Measurements from ENCODE around the gene NECTIN3. TPM values are rescaled to one million over a fixed set of nuclear protein-coding genes. Genes with fewer than 3 reads are reported as not detected.

Gene NECTIN3
- total and polyA plus RNA-seq, 2 donors (not counting 1 experiment from before 2014, with no cell fraction given): 0.19 to 1.9 TPM

- Histone ChIP-seq H3K9me3 (ENCODE audit: control extremely low read depth in 1 of 3, control insufficient read depth in 2 of 3, insufficient read depth in 1 of 3, low read length in 2 of 3) (peaks cover 0 to 3% (median 0%) of the 10 kb centered on the region in 3 donors), H3K4me3 (ENCODE audit: control extremely low read depth in 1 of 5, extremely low read depth in 1 of 5, insufficient read depth in 1 of 5, low read depth in 2 of 5, low read length in 4 of 5) (no peak overlapping the region), H3K36me3 (replicated peaks in 1 of 2; ENCODE audit: control extremely low read depth in 1 of 2, control insufficient read depth in 1 of 2, extremely low read depth in 1 of 2, insufficient read depth in 2 of 2, low read length in 1 of 2) (no peaks in the 10 kb centered on the region), H3K79me2 (ENCODE audit: control insufficient read depth, insufficient read depth, low read length) (no peaks in the 10 kb centered on the region), H3K4me1 (ENCODE audit: control insufficient read depth in 2 of 2, insufficient read depth in 2 of 2, low read length in 2 of 2) (peaks cover 0 to 6% of the 10 kb centered on the region in 2 donors), H3K27ac (ENCODE audit: low read length in 2 of 2) (no peak overlapping the region), H3K27me3 (replicated peaks in 1 of 4; ENCODE audit: control extremely low read depth in 1 of 4, control insufficient read depth in 3 of 4, insufficient read depth in 4 of 4, low read length in 3 of 4) (no peaks in the 10 kb centered on the region), H3K4me2 (replicated peaks; ENCODE audit: low read depth, low read length, poor library complexity, severe bottlenecking) (no peak overlapping the region), H3K9ac (ENCODE audit: low read length) (no peak overlapping the region), H4K20me1 (ENCODE audit: control insufficient read depth, insufficient read depth, low read length, poor library complexity, severe bottlenecking) (no peaks in the 10 kb centered on the region), H2AFZ (ENCODE audit: insufficient read depth, low read depth, low read length, poor library complexity, severe bottlenecking) (no peak overlapping the region)
- Mint-ChIP-seq H3K4me1 (peaks cover 9% of the 10 kb centered on the region), H3K4me3 (no peak overlapping the region), H3K27ac (no peak overlapping the region), H3K9me3 (ENCODE audit: insufficient read depth) (no peaks in the 10 kb centered on the region), H3K27me3 (no peaks in the 10 kb centered on the region)
- 86% methylated on average over 1 of the region's 3 CpGs for WGBS (ENCODE audit: insufficient coverage)
- intact Hi-C loops (cut with micrococcal nuclease): no loop called here
- CTCF ChIA-PET: no interaction called here
- POLR2A ChIA-PET: no interaction called here
- ATAC-seq (ENCODE audit: low read depth) (no peak), DNase-seq (no peak)
- TF ChIP-seq CTCF (IDR thresholded peaks at IDR 0.05) (no peak), EZH2 (IDR thresholded peaks at IDR 0.05; ENCODE audit: borderline replicate concordance, insufficient read depth, low read depth, low read length, poor library complexity, severe bottlenecking) (no peak)
These were observed 121.9 kb downstream of the NECTIN3 start for GRCh38 chr3:111193472-111193871.

GRCh38 chr3:111194048-111194447, 122.4 kb downstream of the NECTIN3 start:
- Histone ChIP-seq H3K4me3 (ENCODE audit: control extremely low read depth in 1 of 5, extremely low read depth in 1 of 5, insufficient read depth in 1 of 5, low read depth in 2 of 5, low read length in 4 of 5) (no peak overlapping the region), H3K36me3 (replicated peaks in 1 of 2; ENCODE audit: control extremely low read depth in 1 of 2, control insufficient read depth in 1 of 2, extremely low read depth in 1 of 2, insufficient read depth in 2 of 2, low read length in 1 of 2) (no peaks in the 10 kb centered on the region), H3K4me1 (ENCODE audit: control insufficient read depth in 2 of 2, insufficient read depth in 2 of 2, low read length in 2 of 2) (peaks cover 0 to 6% of the 10 kb centered on the region in 2 donors), H3K27me3 (replicated peaks in 1 of 4; ENCODE audit: control extremely low read depth in 1 of 4, control insufficient read depth in 3 of 4, insufficient read depth in 4 of 4, low read length in 3 of 4) (no peaks in the 10 kb centered on the region), H4K20me1 (ENCODE audit: control insufficient read depth, insufficient read depth, low read length, poor library complexity, severe bottlenecking) (no peaks in the 10 kb centered on the region), H3K4me2 (replicated peaks; ENCODE audit: low read depth, low read length, poor library complexity, severe bottlenecking) (no peak overlapping the region), H3K79me2 (ENCODE audit: control insufficient read depth, insufficient read depth, low read length) (no peaks in the 10 kb centered on the region), H3K27ac (ENCODE audit: low read length in 2 of 2) (no peak overlapping the region), H3K9me3 (ENCODE audit: control extremely low read depth in 1 of 3, control insufficient read depth in 2 of 3, insufficient read depth in 1 of 3, low read length in 2 of 3) (peaks cover 0 to 3% (median 0%) of the 10 kb centered on the region in 3 donors), H2AFZ (ENCODE audit: insufficient read depth, low read depth, low read length, poor library complexity, severe bottlenecking) (no peak overlapping the region), H3K9ac (ENCODE audit: low read length) (no peak overlapping the region)
- TF ChIP-seq CTCF (IDR thresholded peaks at IDR 0.05): no peak
- Mint-ChIP-seq H3K9me3 (ENCODE audit: insufficient read depth) (no peaks in the 10 kb centered on the region), H3K27ac (no peak overlapping the region), H3K27me3 (no peaks in the 10 kb centered on the region), H3K4me1 (peaks cover 9% of the 10 kb centered on the region), H3K4me3 (no peak overlapping the region)
- intact Hi-C loops (cut with micrococcal nuclease): no loop called here
- ATAC-seq (ENCODE audit: low read depth) (peak; percentile 24), DNase-seq (peak; percentile 32)
- no CpG with 5 or more reads among the region's 1 CpG for whole genome bisulfite sequencing (ENCODE audit: insufficient coverage)
- CTCF ChIA-PET: no interaction called here
- POLR2A ChIA-PET: no interaction called here
